DND-41 (cell line): ENCODE results near the gene CKLF.
A peak's percentile ranks its signal among the peaks of the same experiment; 100 is the strongest.

Experiments
- ATAC-seq: fragments of 200-7000 bp; cut with Tn5 transposase; 3 replicates; pipeline ENCODE4 v1.9.1; 2021; ENCODE audit warnings: low read depth; ENCODE audit not compliant: insufficient read depth
- DNase-seq: peaks from one replicate; pipeline ENCODE4 v3.0.0-alpha.2; 2020
- H2AFZ ChIP-seq: 2 replicates; pipeline ENCODE4 v1.6.0; 2012; ENCODE audit warnings: low read depth, low read length
- H3K27ac ChIP-seq: 2 replicates; pipeline ENCODE4 v1.5.1; 2012; ENCODE audit warnings: low read length, inconsistent platforms
- H3K27me3 ChIP-seq: fragments of 200-600 bp; sonication (generic); 2 replicates; pipeline ENCODE4 v1.6.0; 2012; ENCODE audit warnings: low read length, mild to moderate bottlenecking, inconsistent platforms; ENCODE audit not compliant: insufficient read depth, poor library complexity
- H3K36me3 ChIP-seq: 2 replicates; pipeline ENCODE4 v1.5.1; 2012; ENCODE audit warnings: low read length, inconsistent platforms; ENCODE audit not compliant: insufficient read depth
- H3K4me1 ChIP-seq: 2 replicates; pipeline ENCODE4 v1.5.1; 2012; ENCODE audit warnings: mild to moderate bottlenecking, low read length; ENCODE audit not compliant: insufficient read depth
- H3K4me2 ChIP-seq: 2 replicates; pipeline ENCODE4 v1.6.0; 2012; ENCODE audit warnings: mild to moderate bottlenecking, moderate library complexity, low read length, inconsistent platforms; ENCODE audit not compliant: insufficient read depth
- H3K4me3 ChIP-seq, 2 experiments: fragments of 200-600 bp in 1 of 2; shearing (Covaris generic) in 1 of 2; 2 replicates each; pipeline ENCODE4 v1.5.1; 2012 to 2016; ENCODE audit warnings: inconsistent platforms in 2 of 2, low read length in 2 of 2, mild to moderate bottlenecking in 2 of 2, low read depth in 1 of 2, moderate library complexity in 1 of 2
- H3K79me2 ChIP-seq: 2 replicates; pipeline ENCODE4 v1.6.0; 2012; ENCODE audit warnings: low read length, inconsistent platforms; ENCODE audit not compliant: insufficient read depth
- H3K9ac ChIP-seq: 2 replicates; pipeline ENCODE4 v1.6.0; 2012; ENCODE audit warnings: low read depth, mild to moderate bottlenecking, inconsistent platforms, low read length, moderate library complexity
- H3K9me3 ChIP-seq: 2 replicates; pipeline ENCODE4 v1.5.1; 2012; ENCODE audit warnings: low read length, moderate library complexity, mild to moderate bottlenecking, inconsistent platforms; ENCODE audit not compliant: insufficient read depth, severe bottlenecking
- H4K20me1 ChIP-seq: 2 replicates; pipeline ENCODE4 v1.6.0; 2012; ENCODE audit warnings: low read length; ENCODE audit not compliant: insufficient read depth
- EZH2 ChIP-seq: IDR thresholded peaks from 3 replicates; pipeline ENCODE4 v1.6.1; 2012; ENCODE audit warnings: borderline replicate concordance, low read depth, mild to moderate bottlenecking, moderate library complexity, low read length, inconsistent platforms; ENCODE audit not compliant: severe bottlenecking
- TF ChIP-seq, protein P1 (sequence below): IDR thresholded peaks from 2 replicates; pipeline ENCODE4 v1.5.1; 2012; ENCODE audit warnings: borderline replicate concordance, low read length, moderate library complexity, mild to moderate bottlenecking; ENCODE audit not compliant: poor library complexity, severe bottlenecking; ENCODE audit errors: extremely low read depth

The CKLF gene

DNA sequence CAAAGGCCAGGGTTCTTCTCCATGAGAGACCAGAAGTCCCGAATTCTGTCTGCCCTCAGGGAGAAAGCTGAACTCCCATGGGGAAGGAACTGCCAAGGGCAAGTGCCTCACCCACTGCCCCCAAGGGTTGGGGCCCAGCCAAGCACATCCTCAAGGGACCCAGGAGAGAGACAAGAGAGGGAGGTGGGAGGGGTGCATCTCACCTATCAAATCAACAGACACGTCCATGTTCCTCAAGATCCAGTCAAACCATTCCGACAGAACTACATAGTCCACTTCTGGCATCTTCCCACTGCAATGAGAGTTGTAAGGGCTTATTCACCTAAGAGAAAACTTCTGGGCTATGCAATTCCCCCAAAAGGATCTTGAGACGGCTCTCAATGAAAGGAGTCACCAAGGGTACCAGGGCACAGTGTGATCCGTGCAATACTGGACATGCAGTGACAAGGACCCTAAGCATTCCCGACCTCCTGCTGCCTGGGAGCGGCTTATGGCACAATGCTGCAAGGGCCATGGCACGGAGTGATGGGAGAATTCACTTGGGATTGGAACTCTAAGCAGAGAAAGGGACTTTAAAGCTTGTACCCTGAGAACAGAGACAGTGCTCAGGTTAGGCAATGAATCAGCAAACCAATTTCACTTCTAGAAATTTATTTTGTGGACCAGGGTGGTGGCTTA is 34.7 kb upstream of the CKLF start:
- Histone ChIP-seq H3K79me2 (peaks cover 2% of the 10 kb centered on the region; the same call in 1 of the 2 replicates), H4K20me1 (no peaks in the 10 kb centered on the region), H3K27ac (peak overlapping the region; percentile 81), H2AFZ (no peak overlapping the region), H3K4me2 (no peak overlapping the region), H3K4me1 (peaks cover 52% of the 10 kb centered on the region), H3K27me3 (no peaks in the 10 kb centered on the region), H3K9ac (no peak overlapping the region), H3K36me3 (peaks cover 18% of the 10 kb centered on the region; the same call in 1 of the 2 replicates), H3K9me3 (no peaks in the 10 kb centered on the region), H3K4me3 (no peak overlapping the region)
- ATAC-seq: no peak
- TF ChIP-seq, protein P1, sequence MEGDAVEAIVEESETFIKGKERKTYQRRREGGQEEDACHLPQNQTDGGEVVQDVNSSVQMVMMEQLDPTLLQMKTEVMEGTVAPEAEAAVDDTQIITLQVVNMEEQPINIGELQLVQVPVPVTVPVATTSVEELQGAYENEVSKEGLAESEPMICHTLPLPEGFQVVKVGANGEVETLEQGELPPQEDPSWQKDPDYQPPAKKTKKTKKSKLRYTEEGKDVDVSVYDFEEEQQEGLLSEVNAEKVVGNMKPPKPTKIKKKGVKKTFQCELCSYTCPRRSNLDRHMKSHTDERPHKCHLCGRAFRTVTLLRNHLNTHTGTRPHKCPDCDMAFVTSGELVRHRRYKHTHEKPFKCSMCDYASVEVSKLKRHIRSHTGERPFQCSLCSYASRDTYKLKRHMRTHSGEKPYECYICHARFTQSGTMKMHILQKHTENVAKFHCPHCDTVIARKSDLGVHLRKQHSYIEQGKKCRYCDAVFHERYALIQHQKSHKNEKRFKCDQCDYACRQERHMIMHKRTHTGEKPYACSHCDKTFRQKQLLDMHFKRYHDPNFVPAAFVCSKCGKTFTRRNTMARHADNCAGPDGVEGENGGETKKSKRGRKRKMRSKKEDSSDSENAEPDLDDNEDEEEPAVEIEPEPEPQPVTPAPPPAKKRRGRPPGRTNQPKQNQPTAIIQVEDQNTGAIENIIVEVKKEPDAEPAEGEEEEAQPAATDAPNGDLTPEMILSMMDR: no peak
- TF ChIP-seq EZH2: no peak
- no peak for DNase-seq

DNA sequence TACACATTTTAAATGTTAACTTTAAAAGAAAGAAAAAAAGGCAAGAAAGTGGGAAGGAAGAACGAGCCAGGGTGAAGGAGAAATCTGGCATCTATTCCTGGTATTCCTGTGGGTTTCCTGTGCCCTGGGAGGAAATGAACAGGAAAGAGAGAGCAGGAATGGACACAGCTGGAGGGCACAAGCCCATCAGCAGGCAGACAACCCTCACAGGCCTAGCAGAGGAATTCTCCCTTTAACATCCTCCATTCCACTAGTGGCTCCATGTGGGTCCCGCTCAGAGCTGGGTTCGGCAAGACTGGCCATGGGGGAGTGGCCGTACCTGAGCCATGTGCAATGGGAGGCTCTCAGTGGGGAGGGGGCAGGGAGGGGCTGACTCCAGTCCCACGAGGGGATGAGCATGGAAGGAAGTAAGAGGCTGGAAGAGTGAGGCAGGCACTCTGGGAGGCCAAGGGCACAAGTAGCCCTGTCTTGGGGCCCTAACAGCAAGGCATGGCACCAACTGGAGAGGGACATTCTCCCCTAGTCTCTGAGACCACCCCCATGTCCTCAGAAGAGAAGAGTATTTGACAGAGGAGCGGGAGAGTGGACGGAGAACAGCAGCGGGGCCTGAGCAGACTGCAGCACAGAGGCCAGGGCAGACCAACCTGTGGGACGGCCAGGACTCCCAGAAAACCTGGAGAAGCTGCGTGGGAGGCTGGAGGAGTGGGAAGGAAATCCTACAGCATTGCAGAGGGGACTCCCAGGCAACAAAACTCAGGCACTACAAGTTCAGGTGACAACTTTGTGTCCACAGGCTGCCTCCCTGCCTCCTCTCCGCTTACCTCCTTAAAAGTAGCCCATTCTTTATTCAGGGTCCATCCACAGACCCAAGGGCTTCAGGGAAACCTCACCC is 32.6 kb upstream of the CKLF start:
- no peak overlapping the region for H3K9ac ChIP-seq

DNA sequence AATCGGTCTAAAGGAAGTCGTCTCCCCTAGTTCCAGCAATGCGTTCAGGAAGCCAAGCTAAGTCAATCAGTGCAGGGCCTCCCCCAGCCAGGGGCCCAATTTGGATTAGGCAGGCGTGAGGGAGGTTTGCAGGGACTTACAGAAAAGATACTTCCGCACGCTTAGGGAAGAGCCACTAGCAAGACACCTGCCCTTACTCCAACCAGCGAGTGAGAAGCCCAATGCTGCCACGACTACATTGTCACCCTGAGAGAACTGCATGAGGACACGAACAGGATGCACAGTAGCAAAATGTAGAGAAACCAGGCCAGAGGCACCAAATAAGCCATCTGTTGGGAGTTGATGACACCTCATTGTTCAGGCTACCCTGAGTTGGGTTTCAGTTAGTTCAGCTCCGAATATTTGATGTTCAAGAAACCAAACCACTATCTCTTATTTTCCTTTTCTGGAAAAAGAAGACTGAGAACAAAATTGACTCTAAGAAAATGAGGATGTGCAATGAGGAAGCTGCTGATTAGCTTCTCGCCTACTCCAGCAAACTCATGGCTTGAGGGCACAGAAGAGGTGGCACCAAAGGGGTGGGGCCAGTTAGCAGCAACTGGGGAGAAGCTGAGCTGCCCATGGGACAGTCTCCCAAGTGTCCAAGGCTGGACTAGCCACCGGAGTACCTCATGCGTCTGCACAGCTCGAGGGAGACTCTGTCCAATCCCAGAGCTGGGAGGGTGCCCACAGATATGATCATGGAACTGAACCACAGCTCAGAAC is 31.8 kb upstream of the CKLF start:
- Histone ChIP-seq H3K27me3 (no peaks in the 10 kb centered on the region), H3K9ac (0 out of 2 replicates have a peak overlapping the region, but pooled peaks have one; percentile 53), H3K9me3 (no peaks in the 10 kb centered on the region), H2AFZ (no peak overlapping the region), H3K36me3 (peaks cover 11% of the 10 kb centered on the region; the same call in 1 of the 2 replicates), H3K4me1 (peaks cover 77% of the 10 kb centered on the region), H3K79me2 (peaks cover 2% of the 10 kb centered on the region; the same call in 1 of the 2 replicates), H3K4me3 (no peak overlapping the region), H3K4me2 (no peak overlapping the region), H3K27ac (peak overlapping the region; percentile 99), H4K20me1 (no peaks in the 10 kb centered on the region)
- peak; percentile 24 for DNase-seq
- no peak for ATAC-seq
- TF ChIP-seq EZH2: no peak
- TF ChIP-seq, protein P1: no peak

More for the DNA sequence above, 32.6 kb upstream of the CKLF start:
- ATAC-seq (no peak), DNase-seq (no peak)
- no peaks in the 10 kb centered on the region for H3K27me3 ChIP-seq
- H3K4me1 ChIP-seq: peaks cover 72% of the 10 kb centered on the region
- H4K20me1 ChIP-seq: no peaks in the 10 kb centered on the region
- H3K4me2 ChIP-seq: no peak overlapping the region
- no peak overlapping the region for H3K4me3 ChIP-seq
- no peaks in the 10 kb centered on the region for H3K9me3 ChIP-seq
- H3K79me2 ChIP-seq: peaks cover 2% of the 10 kb centered on the region; the same call in 1 of the 2 replicates
- peak overlapping the region; percentile 99 for H3K27ac ChIP-seq
- TF ChIP-seq EZH2: no peak
- TF ChIP-seq, protein P1: no peak
- H3K36me3 ChIP-seq: peaks cover 16% of the 10 kb centered on the region; the same call in 1 of the 2 replicates
- H2AFZ ChIP-seq: no peak overlapping the region
